Cardiac septum (tissue), 1 donor: ENCODE results near the gene DDX6. TPM values are rescaled to one million over a fixed set of nuclear protein-coding genes. Genes with fewer than 3 reads are reported as not detected.
A peak's percentile ranks its signal among the peaks of the same experiment; 100 is the strongest.
"Not testable (repeated sequence)": the region's sequence is repeated elsewhere in the genome, so short reads cannot be mapped to it uniquely, and the experiment has no call there.

Experiments used
- DNase-seq: peaks from one replicate; pipeline ENCODE4 v3.0.0-alpha.2; 2020; ENCODE audit warnings: low spot score
- intact Hi-C: fragments of 100-400 bp; cut with DNase I; formaldehyde crosslinking; loops from one replicate; pipeline ENCODE4 v1.14.0; 2022
- total RNA-seq: library from RNA; stranded (reverse); fragmentation: NEBNext Ultra II Directional; extraction: Animal tissue kit (Norgen Biotek cat#: 25700); gene quantifications from one replicate; pipeline ENCODE4 v1.2.1, GENCODE V29; 2021
- donor health status: DM: no; HTN: no; CAD: no.

The DDX6 gene
- total RNA-seq, 1 donor from 2014 or later: 118 TPM

DNA sequence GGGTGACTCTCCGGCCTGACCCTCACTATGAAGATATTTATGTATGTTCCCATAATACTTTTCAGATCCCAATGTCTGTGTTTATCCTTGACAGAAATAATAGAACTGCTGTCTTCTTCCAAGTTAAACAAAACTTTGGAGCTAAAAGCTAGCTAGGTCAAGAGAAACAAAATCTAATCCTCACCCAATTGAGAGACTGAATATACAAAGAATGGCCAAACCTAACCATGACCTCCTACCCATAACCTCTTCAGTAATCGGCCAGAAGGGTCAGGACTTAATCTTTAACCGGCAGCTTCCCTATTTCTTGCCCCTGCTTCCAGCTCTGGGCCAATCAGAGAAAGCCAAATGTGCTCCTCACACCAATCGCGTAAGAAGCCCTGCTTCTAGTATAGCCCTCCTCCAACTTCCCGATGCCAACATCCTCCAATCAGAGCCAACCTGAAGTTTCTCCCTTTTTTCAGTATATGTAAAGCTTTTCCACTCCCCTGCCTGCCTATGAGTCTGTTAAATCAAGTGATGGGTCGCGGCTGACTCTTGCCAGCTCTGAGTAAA, 1.7 kb upstream of the DDX6 start:
- intact Hi-C loops: loop anchor here (5.0 kb wide), 1 partner anchor 185 kb away; the partner anchor contains the start of gene PHLDB1
- DNase-seq: peak; percentile 84

GRCh38 chr11:118791961-118792569, 1.1 kb upstream of the DDX6 start:
- intact Hi-C loops: loop anchor here (1.0 to 5.0 kb wide), 3 partner anchors 101 to 185 kb away; partner anchors contain the start of gene PHLDB1
- no peak for DNase-seq

DNA sequence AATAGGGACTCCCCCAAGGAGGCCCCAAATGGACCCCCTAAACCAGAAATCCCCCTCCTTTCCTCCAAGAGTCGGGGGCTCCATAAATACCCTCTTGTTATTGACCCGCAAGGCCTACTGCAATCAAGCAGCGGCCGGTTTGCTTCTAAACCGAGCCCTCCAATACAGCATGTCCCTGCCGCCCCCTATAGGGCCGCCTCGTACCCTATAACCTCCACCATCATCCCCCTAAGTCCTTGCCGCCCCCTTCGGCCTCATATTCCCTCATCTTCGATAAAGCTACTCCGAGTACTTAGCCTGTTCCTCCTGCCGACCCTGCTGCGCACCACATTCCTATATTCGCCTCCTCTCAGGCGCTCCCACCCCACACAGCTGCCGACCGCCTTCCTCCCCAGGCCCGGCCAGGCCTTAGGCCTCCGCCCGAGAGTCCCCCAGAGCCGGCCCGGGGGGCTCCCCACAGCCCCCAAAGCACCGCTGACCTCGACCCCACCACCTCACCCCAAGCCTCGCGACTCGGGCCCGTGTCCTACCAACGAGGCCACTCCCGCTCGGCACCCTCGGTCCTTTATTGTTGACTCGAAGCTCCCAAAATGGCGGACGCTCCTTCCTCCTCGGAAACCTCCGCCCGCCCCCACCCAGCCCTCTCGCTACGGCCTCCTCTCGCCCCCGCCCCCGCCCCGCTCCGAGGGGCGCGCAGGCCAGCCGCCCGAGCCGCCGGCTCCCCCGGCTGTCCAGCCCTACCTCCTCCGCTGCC, 430 bp downstream of the DDX6 start:
- peak; percentile 76 for DNase-seq
- intact Hi-C loops: loop anchor here (1.0 to 5.0 kb wide), 3 partner anchors 100 to 183 kb away; partner anchors contain the start of gene PHLDB1

GRCh38 chr11:118789501-118790356, 1.2 kb downstream of the DDX6 start:
- DNase-seq: no peak
- intact Hi-C loops: loop anchor here (2.0 to 5.0 kb wide), 2 partner anchors 99 to 182 kb away; partner anchors contain the start of gene PHLDB1

GRCh38 chr11:118786657-118787056, 4.3 kb downstream of the DDX6 start:
- intact Hi-C loops: no loop called here
- DNase-seq: no peak

DNA sequence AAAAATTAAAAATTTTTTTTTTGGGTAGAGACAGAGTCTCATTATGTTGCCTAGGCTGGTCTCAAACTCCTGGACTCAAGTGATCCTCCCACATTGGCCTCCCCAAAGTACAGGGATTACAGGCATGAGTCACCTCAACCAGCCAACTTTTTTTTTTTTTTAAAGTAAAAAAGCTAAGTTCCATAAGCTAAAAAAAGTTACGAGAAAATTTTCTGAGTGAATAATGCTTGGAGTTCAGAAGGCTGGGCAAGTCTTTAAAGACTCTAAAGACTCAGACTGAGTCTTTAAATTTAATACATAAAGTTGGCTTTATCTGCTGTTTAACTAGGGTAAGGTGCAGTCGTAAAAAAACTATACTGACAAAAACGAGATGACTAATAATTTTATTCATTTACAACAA, 5.6 kb downstream of the DDX6 start:
- intact Hi-C loops: no loop called here
- DNase-seq: no peak

GRCh38 chr11:118783724-118784495, 7.1 kb downstream of the DDX6 start:
- intact Hi-C loops: no loop called here
- DNase-seq: no peak

GRCh38 chr11:118783324-118783723, 7.6 kb downstream of the DDX6 start:
- intact Hi-C loops, DNase-seq: not testable (repeated sequence)

GRCh38 chr11:118778898-118779297, 12.1 kb downstream of the DDX6 start:
- intact Hi-C loops: no loop called here
- DNase-seq: no peak

GRCh38 chr11:118774032-118774431, 16.9 kb downstream of the DDX6 start:
- intact Hi-C loops: no loop called here
- DNase-seq: no peak

- intact Hi-C loops: no loop called here
- DNase-seq: no peak
Measured at GRCh38 chr11:118771547-118772288, 19.2 kb downstream of the DDX6 start.

- no peak for DNase-seq
- intact Hi-C loops: no loop called here
Measured at GRCh38 chr11:118768690-118769089, 22.3 kb downstream of the DDX6 start.

DNA sequence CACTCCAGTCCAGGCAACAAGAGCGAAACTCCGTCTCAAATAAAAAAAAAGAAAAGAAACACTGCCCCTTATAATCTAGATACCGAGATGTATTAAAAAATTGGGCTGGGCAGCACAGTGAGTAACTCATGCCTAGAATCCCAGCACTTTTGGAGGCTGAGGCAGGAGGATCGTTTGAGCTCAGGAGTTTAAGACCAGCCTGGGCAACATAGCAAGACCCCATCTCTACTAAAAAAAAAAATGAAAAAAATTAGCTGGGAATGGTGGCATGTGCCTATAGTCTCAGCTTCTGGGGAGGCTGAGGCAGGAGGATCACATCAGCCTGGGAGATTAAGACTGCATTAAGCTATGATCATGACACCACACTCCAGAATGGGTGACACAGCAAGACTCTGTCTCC, 24.9 kb downstream of the DDX6 start:
- DNase-seq: no peak
- intact Hi-C loops: no loop called here

DNA sequence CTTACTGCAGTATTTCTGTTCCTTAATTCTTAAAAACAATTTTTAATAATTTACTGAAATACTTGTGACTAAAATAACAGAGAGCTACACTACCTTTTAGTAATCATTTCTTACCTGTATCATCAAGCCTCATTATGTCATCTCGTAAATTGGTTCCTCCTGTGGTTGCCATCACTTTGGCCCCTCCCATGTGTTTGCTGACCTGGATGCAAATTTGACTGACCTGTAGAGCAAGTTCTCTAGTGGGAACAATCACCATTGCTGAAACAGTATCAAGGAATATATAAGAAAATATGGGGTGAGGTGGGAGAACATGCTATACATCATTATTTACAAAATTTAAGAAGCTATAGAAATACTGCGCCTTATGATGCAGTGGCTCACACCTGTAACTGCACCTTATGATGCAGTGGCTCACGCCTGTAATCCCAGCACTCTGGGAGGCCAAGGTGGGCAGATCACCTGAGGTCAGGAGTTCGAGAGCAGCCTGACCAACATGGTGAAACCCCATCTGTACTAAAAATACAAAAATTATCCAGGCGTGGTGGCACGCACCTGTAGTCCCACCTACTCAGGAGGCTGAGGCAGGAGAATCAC, 25.8 kb downstream of the DDX6 start:
- intact Hi-C loops, DNase-seq: not testable (repeated sequence)

DNA sequence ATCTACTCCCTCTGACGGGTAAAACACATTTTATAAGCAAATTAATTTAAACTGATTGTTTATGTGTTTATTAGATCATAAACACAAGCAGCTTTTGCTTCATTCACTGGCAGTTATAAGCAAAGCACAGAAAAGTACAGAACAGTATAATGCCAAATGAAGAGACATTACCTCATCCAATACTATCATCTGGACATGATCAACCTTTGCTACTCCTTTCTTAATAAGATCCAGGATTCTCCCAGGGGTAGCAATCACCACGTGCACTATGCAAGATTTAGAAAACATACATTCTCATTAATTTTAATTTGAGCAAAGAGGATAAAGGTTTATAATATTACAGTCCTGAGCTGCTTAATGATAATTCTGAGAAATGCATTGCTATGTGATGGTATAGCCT, 27.9 kb downstream of the DDX6 start:
- intact Hi-C loops: no loop called here
- no peak for DNase-seq

DNA sequence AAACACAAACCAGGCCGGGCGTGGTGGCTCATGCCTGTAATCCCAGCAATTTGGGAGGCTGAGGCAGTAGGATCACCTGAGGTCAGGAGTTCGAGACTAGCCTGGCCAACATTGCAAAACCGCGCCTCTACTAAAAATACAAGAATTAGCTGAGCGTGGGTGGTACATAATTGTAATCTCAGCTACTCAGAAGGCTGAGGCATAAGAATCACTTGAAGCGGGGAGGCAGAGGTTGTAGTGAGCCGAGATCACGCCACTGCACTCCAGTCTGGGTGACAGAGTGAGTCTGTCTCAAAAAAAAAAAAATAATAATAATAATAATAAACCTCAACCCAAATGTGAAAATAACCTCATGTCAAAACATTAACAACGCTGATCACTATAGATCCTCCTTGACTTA, 29.0 kb downstream of the DDX6 start:
- intact Hi-C loops, DNase-seq: not testable (repeated sequence)

GRCh38 chr11:118757876-118758399, 33.0 kb downstream of the DDX6 start:
- intact Hi-C loops: no loop called here
- no peak for DNase-seq

GRCh38 chr11:118752654-118753053, 38.3 kb downstream of the DDX6 start:
- DNase-seq: no peak
- intact Hi-C loops: no loop called here
